ENCODE data around the gene CLASRP.
A peak's percentile ranks its signal among the peaks of the same experiment; 100 is the strongest.

The CLASRP gene

GRCh38 chr19:45094137-45094536 lies 55.3 kb downstream of the CLASRP start:
- no peak for DNase-seq (ENCODE audit: low read depth)
- TF ChIP-seq CTCF (conservative IDR thresholded peaks at IDR 0.05; ENCODE audit: low read depth, low read length), result no peak
- peak overlapping the region; percentile 73 for H3K4me3 ChIP-seq (ENCODE audit: low read depth, low read length)

- TF ChIP-seq CTCF (conservative IDR thresholded peaks at IDR 0.05; ENCODE audit: low read depth, low read length), result no peak
- no peak for DNase-seq (ENCODE audit: low read depth)
- peak overlapping the region; percentile 27 for H3K4me3 ChIP-seq (ENCODE audit: low read depth, low read length)
Measured at GRCh38 chr19:45094707-45095106, 55.9 kb downstream of the CLASRP start.

- H3K4me3 ChIP-seq (ENCODE audit: low read depth, low read length), result no peak overlapping the region
- no peak for DNase-seq (ENCODE audit: low read depth)
Measured at GRCh38 chr19:45095496-45096413, 56.9 kb downstream of the CLASRP start.

GRCh38 chr19:45096700-45097099 lies 57.9 kb downstream of the CLASRP start:
- DNase-seq (ENCODE audit: low read depth), result no peak
- TF ChIP-seq CTCF (conservative IDR thresholded peaks at IDR 0.05; ENCODE audit: low read depth, low read length), result no peak
- no peak overlapping the region for H3K4me3 ChIP-seq (ENCODE audit: low read depth, low read length)

More at GRCh38 chr19:45095496-45096413, 56.9 kb downstream of the CLASRP start:
- TF ChIP-seq CTCF (conservative IDR thresholded peaks at IDR 0.05; ENCODE audit: low read depth, low read length), result no peak

- DNase-seq (ENCODE audit: low read depth), result no peak
- H3K4me3 ChIP-seq (ENCODE audit: low read depth, low read length), result no peak overlapping the region
- no peak for TF ChIP-seq CTCF (conservative IDR thresholded peaks at IDR 0.05; ENCODE audit: low read depth, low read length)
Measured at GRCh38 chr19:45097450-45097775, 58.6 kb downstream of the CLASRP start.

GRCh38 chr19:45097776-45098520 lies 59.1 kb downstream of the CLASRP start:
- no peak for TF ChIP-seq CTCF (conservative IDR thresholded peaks at IDR 0.05; ENCODE audit: low read depth, low read length)
- peak; percentile 98 for DNase-seq (ENCODE audit: low read depth)
- peak overlapping the region; percentile 4 for H3K4me3 ChIP-seq (ENCODE audit: low read depth, low read length)

Data from choroid plexus epithelial cell (primary cell).